ENCODE results near the gene CADM1.

DNA sequence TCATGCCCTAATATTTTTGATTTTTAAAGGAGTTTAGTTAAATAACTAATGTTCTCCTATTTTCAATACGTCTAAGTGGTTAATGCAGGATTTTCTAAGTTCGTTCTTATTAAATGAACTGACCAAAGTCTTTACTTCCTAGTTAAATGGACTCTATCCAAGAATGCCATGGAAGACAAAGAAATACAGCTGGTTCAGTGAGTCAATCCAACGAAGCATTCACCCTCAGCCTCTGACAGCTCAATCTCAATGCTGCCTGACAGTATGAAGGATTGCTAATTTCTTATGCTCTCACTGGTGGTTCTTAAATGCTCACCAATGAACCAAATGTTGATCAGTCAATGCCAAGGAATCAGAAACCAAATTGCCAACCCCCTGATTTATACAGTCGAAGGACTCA lies 219.4 kb downstream of the CADM1 start:
- TF ChIP-seq, protein P1, sequence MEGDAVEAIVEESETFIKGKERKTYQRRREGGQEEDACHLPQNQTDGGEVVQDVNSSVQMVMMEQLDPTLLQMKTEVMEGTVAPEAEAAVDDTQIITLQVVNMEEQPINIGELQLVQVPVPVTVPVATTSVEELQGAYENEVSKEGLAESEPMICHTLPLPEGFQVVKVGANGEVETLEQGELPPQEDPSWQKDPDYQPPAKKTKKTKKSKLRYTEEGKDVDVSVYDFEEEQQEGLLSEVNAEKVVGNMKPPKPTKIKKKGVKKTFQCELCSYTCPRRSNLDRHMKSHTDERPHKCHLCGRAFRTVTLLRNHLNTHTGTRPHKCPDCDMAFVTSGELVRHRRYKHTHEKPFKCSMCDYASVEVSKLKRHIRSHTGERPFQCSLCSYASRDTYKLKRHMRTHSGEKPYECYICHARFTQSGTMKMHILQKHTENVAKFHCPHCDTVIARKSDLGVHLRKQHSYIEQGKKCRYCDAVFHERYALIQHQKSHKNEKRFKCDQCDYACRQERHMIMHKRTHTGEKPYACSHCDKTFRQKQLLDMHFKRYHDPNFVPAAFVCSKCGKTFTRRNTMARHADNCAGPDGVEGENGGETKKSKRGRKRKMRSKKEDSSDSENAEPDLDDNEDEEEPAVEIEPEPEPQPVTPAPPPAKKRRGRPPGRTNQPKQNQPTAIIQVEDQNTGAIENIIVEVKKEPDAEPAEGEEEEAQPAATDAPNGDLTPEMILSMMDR (IDR thresholded peaks at IDR 0.05): no peak
- no peak for TF ChIP-seq POLR2A (IDR thresholded peaks at IDR 0.05)
- no peak for TF ChIP-seq EP300 (IDR thresholded peaks at IDR 0.05)
